GM18526 (cell line): ENCODE results near the gene RIPOR2.

ENCODE experiments used
- POLR2A ChIP-seq: IDR thresholded peaks from 3 replicates; pipeline ENCODE4 v1.6.1; 2011; ENCODE audit not compliant: insufficient read length; ENCODE audit errors: extremely low read depth

The RIPOR2 gene

GRCh38 chr6:24881376-24881775 is 54.4 kb downstream of the RIPOR2 start:
- no peak for TF ChIP-seq POLR2A

- no peak for TF ChIP-seq POLR2A
Observed at GRCh38 chr6:24880451-24880850, 55.3 kb downstream of the RIPOR2 start.

GRCh38 chr6:24879351-24879750 is 56.4 kb downstream of the RIPOR2 start:
- no peak for TF ChIP-seq POLR2A

GRCh38 chr6:24876499-24877465 is 59.0 kb downstream of the RIPOR2 start:
- no peak for TF ChIP-seq POLR2A

- TF ChIP-seq POLR2A: no peak
Observed at GRCh38 chr6:24875534-24875901, 60.2 kb downstream of the RIPOR2 start.

GRCh38 chr6:24874776-24875533 is 60.8 kb downstream of the RIPOR2 start:
- TF ChIP-seq POLR2A: no peak

- no peak for TF ChIP-seq POLR2A
Observed at GRCh38 chr6:24874128-24874527, 61.6 kb downstream of the RIPOR2 start.

- TF ChIP-seq POLR2A: no peak
Observed at GRCh38 chr6:24872779-24873178, 63.0 kb downstream of the RIPOR2 start.

- no peak for TF ChIP-seq POLR2A
Observed at GRCh38 chr6:24868765-24869164, 67.0 kb downstream of the RIPOR2 start.

GRCh38 chr6:24867104-24867703 is 68.6 kb downstream of the RIPOR2 start:
- TF ChIP-seq POLR2A: no peak

- no peak for TF ChIP-seq POLR2A
Observed at GRCh38 chr6:24865161-24865560, 70.6 kb downstream of the RIPOR2 start.

GRCh38 chr6:24864343-24864742 is 71.4 kb downstream of the RIPOR2 start:
- TF ChIP-seq POLR2A: no peak

GRCh38 chr6:24861934-24862333 is 73.8 kb downstream of the RIPOR2 start:
- no peak for TF ChIP-seq POLR2A

GRCh38 chr6:24859608-24860200 is 76.1 kb downstream of the RIPOR2 start:
- TF ChIP-seq POLR2A: no peak

GRCh38 chr6:24859132-24859531 is 76.6 kb downstream of the RIPOR2 start:
- no peak for TF ChIP-seq POLR2A

- TF ChIP-seq POLR2A: no peak
Observed at GRCh38 chr6:24858177-24858653, 77.5 kb downstream of the RIPOR2 start.
